H4 (cell line): Measurements from ENCODE around the gene POTEB3. TPM values are rescaled to one million over a fixed set of nuclear protein-coding genes. Genes with fewer than 3 reads are reported as not detected.
"Not testable (repeated sequence)": the region's sequence is repeated elsewhere in the genome, so short reads cannot be mapped to it uniquely, and the experiment has no call there.

ENCODE experiments used
- DNase-seq: peaks from one replicate; pipeline ENCODE4 v3.0.0-alpha.2; 2015; ENCODE audit warnings: low spot score
- total RNA-seq: library from RNA; depleted of rRNA; stranded (reverse); fragments of >200 nt; shearing (Covaris generic); gene quantifications from 2 replicates; pipeline ENCODE4 v1.2.3, GENCODE V29; 2014; rRNA removed

POTEB3 gene
- not detected in 2 replicates for total RNA-seq

GRCh38 chr15:21440399-21440798 is at the start of gene POTEB3:
Gene POTEB3 (minus strand): TSS chr15:21440499. CDS start chr15:21440011, 488 bp downstream.
- DNase-seq = not testable (repeated sequence)

DNA sequence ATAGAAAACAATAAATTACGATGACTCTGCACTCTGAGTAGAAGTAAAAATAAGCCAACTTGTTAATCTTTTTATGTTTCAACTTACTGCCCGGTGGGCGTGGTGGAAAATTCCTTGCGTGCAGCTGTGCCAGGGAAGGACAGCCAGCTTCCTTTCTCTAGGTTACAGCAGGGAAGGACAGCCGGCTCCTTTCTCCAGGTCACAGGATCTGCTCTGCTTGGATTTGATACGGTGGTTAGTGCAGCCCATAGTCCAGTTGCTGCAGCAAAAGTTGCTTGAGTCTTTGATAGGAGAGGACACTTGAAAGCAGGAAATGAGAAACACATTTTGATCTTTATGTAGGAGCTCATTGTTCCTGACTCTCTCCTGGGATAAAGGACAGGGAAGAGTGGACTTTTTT is 13.4 kb upstream of the POTEB3 start:
- DNase-seq = not testable (repeated sequence)

DNA sequence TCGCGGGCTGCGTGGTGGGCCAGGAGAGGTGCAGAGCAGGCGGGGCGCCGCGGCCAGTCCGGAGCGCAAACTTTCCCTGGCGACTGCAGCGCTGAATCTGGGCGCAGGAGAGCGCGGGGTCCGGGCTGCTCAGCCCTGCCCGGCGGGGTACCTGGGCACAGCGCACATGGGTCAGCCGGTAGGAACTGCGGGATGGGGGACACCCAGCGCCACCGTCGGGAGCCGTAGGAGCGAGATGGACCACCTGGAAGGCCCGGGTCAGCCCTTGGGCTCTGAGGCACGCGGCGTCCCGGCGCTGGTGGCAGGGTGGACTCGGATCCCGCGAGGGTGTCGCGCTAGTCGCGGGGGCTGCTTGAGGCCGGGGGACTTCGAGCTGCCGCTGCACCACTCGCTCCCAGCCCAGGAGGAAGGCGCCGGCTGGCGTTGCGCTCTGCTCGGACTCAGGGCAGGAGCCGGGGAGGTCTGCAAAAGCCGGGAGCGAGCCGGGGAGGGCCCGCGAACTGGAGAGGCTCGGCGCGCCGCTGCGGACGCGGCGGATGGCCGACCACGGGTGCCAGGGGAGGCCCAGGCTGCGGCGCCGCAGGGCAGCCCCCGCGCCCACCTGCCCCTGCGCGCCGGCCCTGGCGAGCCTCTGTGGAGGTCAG is 11.7 kb upstream of the POTEB3 start:
- not testable (repeated sequence) for DNase-seq

DNA sequence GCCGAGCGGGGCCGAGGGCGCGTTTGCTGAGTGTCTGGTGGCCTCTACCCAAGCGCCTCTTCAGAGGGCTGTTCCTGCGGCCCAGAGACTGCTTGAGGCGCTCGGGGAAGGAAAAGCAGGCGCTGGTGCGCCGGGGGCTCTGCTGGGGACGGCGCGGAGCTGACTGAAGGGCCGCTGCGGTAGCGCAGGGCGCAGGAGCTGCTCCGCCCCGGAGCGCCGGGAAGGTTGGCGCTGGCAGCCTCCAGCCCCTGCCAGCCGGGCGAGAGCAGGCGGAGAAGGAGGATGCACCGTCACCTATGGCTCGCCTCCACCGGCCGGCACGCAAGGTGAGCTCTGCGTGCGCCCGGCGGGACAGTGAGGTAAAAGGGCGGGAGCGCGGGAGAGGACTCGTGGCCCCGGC is 11.2 kb upstream of the POTEB3 start:
- DNase-seq = not testable (repeated sequence)

GRCh38 chr15:21407366-21407765 is 32.9 kb downstream of the POTEB3 start:
- DNase-seq = not testable (repeated sequence)

DNA sequence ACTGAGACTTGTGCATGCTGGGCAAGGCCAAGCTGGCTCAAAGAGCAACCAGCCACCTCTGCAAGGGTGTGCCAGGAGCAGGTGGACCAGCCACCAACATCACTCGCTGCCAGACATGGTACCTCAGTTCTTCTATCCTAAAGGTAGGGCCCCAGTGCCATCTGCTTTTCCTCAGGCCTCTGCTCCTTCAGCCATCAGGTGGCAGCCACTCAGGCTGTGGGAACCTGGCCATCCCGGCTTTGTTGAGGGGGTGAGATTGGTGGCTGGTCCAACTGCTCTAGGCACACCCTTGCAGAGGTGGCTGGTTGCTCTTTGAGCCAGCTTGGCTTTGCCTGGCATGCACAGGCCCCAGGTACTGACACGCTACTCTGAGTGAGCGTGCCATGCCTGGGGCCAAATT is 38.8 kb downstream of the POTEB3 start:
- DNase-seq = not testable (repeated sequence)

DNA sequence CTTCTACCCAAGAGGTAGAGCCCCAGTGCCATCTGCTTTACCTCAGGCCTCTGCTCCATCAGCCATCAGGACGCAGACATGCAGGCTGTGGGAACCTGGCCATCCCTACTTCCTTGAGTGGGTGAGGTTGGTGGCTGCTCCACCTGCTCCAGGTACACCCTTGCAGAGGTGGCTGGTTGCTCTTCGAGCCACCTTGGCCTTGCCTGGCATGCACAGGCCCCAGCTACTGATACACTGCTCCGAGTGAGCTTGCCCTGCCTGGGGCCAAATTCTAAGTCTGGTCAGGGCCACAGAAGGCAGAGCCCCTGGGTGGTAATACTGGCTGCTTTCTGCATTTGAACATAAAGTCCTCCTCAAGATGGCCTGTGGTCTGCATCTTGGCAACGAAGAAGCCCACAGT is 41.2 kb downstream of the POTEB3 start:
- not testable (repeated sequence) for DNase-seq

- DNase-seq = not testable (repeated sequence)
Observed at GRCh38 chr15:21398511-21398910, 41.8 kb downstream of the POTEB3 start.

GRCh38 chr15:21397656-21398055 is 42.6 kb downstream of the POTEB3 start:
- DNase-seq = not testable (repeated sequence)

GRCh38 chr15:21397186-21397585 is 43.1 kb downstream of the POTEB3 start:
- DNase-seq = not testable (repeated sequence)

GRCh38 chr15:21385961-21386360 is 54.3 kb downstream of the POTEB3 start:
- not testable (repeated sequence) for DNase-seq

GRCh38 chr15:21383866-21384485 is 56.3 kb downstream of the POTEB3 start:
- not testable (repeated sequence) for DNase-seq

DNA sequence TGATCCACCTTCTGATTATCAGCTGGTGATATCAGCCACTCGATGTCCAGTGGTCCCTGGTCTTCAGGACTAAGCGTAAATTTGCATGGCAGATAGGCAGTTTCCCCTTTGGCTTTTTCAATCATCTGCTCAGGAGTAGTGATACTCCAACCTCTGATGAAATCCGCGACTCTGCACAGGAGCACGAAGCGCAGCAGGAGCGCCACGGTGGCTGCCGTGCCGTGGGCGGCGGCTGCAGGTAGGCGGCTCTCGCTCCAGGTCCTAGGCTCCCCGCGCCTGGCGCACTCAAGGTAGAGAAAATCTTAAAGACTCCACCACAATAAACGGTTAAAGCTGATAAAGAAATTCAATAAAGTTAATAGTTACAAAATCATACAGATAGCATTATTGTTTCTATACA is 66.6 kb downstream of the POTEB3 start:
- DNase-seq = not testable (repeated sequence)

DNA sequence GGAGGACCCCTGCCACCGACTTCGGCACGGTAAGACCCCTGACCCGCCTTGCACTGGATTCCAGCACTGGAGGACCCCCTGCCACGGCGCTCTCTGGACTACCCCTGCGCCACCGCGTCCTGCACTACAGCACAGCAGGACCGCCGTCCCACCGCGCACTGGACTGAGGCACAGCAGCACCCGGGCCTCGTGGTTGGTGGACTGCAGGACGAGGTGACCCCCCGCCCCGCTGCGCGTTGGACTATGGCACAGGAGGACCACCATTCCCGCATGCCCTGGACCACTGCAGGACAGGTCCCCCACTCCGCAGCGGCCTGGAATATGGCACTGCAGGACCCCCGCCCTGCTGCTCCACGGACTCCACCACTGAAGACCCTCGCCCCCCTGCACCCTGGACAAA is 71.1 kb downstream of the POTEB3 start:
- not testable (repeated sequence) for DNase-seq

DNA sequence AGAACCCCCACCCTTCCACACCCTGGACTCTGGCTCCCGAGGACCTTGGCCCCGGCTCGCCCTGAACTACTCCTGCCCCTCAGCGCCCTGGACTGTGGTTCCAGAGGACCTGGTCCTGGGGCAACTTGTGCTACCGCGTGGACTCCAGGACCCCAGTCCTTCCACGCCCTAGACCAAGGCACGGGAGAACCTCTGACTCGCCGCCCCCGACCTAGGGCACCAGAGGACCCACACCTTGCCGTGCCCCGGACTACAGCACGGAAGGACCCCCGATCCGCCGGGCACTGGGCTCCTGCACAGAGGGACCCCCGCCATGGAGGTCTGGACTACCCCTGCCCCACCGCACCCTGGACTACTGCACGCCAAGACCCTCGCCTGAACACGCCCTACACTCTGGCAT is 71.7 kb downstream of the POTEB3 start:
- not testable (repeated sequence) for DNase-seq
